NT2/D1 (cell line): ENCODE measurements around the gene CPO.

Experiments
- DNase-seq: peaks from one replicate; pipeline ENCODE4 v3.0.0-alpha.2; 2011; ENCODE audit warnings: low read depth, low spot score
- H3K27me3 ChIP-seq: 2 replicates; pipeline ENCODE4 v1.6.0; 2011; ENCODE audit warnings: mild to moderate bottlenecking; ENCODE audit not compliant: insufficient read length, insufficient read depth
- H3K36me3 ChIP-seq: 2 replicates; pipeline ENCODE4 v1.6.1; 2011; ENCODE audit warnings: mild to moderate bottlenecking, low read length, mixed read lengths; ENCODE audit not compliant: insufficient read depth, insufficient read length
- H3K4me1 ChIP-seq: 2 replicates; pipeline ENCODE4 v1.5.1; 2011; ENCODE audit not compliant: insufficient read depth, insufficient read length
- H3K4me3 ChIP-seq: 2 replicates; pipeline ENCODE4 v1.5.1; 2011; ENCODE audit warnings: low read depth; ENCODE audit not compliant: insufficient read length
- H3K9ac ChIP-seq: 2 replicates; pipeline ENCODE4 v1.6.0; 2011; ENCODE audit warnings: low read depth; ENCODE audit not compliant: insufficient read length
- H3K9me3 ChIP-seq: 2 replicates; pipeline ENCODE4 v1.5.1; 2011; ENCODE audit warnings: mild to moderate bottlenecking, low read length; ENCODE audit not compliant: insufficient read depth
- SUZ12 ChIP-seq: IDR thresholded peaks from 2 replicates; pipeline ENCODE4 v1.6.1; 2011; ENCODE audit not compliant: insufficient read length, insufficient read depth; ENCODE audit errors: extremely low read depth
- YY1 ChIP-seq: IDR thresholded peaks from 2 replicates; pipeline ENCODE4 v1.6.1; 2011; ENCODE audit not compliant: insufficient read length, insufficient read depth
- ZNF274 ChIP-seq: IDR thresholded peaks from 2 replicates; pipeline ENCODE4 v1.6.1; 2011; ENCODE audit warnings: mild to moderate bottlenecking, low read depth, low read length

CPO gene

DNA sequence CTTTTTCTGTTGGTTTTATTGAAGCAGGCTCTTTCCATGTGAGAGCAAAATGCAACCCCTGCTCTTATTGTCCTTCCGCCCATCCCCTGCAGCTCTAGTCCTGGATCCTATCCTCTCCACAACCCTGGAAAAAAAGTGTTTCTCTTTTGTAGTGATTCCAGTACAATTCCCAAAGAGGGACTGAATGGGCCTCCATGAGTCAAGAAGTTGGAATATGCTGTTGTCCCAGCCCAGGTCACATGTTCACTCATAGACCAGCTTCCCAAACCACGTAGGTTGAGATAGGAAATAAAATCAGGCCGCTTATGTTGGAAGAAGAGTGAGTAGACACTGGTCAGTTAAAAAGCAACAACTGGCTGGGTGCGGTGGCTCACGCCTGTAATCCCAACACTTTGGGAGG, 39.4 kb downstream of the CPO start:
- H3K9ac ChIP-seq, result no peak overlapping the region
- H3K9me3 ChIP-seq, result no peaks in the 10 kb centered on the region
- no peak overlapping the region for H3K4me3 ChIP-seq
- no peaks in the 10 kb centered on the region for H3K4me1 ChIP-seq
- no peaks in the 10 kb centered on the region for H3K27me3 ChIP-seq
- no peaks in the 10 kb centered on the region for H3K36me3 ChIP-seq
- no peak for DNase-seq
- TF ChIP-seq YY1 (no peak), SUZ12 (no peak), ZNF274 (no peak)

GRCh38 chr2:206979365-206979764, 40.0 kb downstream of the CPO start:
- Histone ChIP-seq H3K27me3 (no peaks in the 10 kb centered on the region), H3K4me3 (no peak overlapping the region), H3K4me1 (no peaks in the 10 kb centered on the region), H3K9ac (no peak overlapping the region), H3K9me3 (no peaks in the 10 kb centered on the region), H3K36me3 (no peaks in the 10 kb centered on the region)
- DNase-seq, result no peak
- TF ChIP-seq SUZ12, result no peak
- no peak for TF ChIP-seq ZNF274
- TF ChIP-seq YY1, result no peak

DNA sequence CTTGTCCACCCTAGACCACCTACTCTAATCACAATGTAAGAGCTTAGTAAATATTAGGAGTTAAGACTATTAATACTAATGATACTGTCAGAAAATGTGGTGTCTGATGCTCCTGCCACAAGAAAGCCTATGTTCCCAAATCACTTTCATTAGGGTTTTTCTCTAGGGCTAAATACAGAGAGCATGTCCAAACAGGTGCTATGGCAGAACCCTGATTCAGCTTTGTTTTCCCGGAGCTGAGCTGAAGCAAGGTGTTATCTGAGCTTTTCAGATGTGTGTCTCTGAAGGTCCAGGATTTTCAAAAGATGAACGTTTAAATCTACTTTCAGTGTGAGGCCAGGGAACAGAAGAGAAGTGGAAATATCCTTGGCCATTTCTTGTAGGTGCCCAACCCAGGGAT, 40.6 kb downstream of the CPO start:
- DNase-seq, result no peak
- Histone ChIP-seq H3K9me3 (no peaks in the 10 kb centered on the region), H3K9ac (no peak overlapping the region), H3K36me3 (no peaks in the 10 kb centered on the region), H3K4me3 (no peak overlapping the region), H3K4me1 (no peaks in the 10 kb centered on the region), H3K27me3 (no peaks in the 10 kb centered on the region)
- no peak for TF ChIP-seq YY1
- TF ChIP-seq ZNF274, result no peak
- TF ChIP-seq SUZ12, result no peak

GRCh38 chr2:206980413-206980812, 41.1 kb downstream of the CPO start:
- no peak overlapping the region for H3K9ac ChIP-seq
- H3K4me3 ChIP-seq, result no peak overlapping the region
- no peaks in the 10 kb centered on the region for H3K9me3 ChIP-seq
- H3K36me3 ChIP-seq, result no peaks in the 10 kb centered on the region
- no peaks in the 10 kb centered on the region for H3K4me1 ChIP-seq
- TF ChIP-seq ZNF274, result no peak
- no peak for TF ChIP-seq YY1
- no peak for TF ChIP-seq SUZ12
- DNase-seq, result no peak
- H3K27me3 ChIP-seq, result no peaks in the 10 kb centered on the region

GRCh38 chr2:206981086-206981674, 41.9 kb downstream of the CPO start:
- no peaks in the 10 kb centered on the region for H3K27me3 ChIP-seq
- no peak overlapping the region for H3K9ac ChIP-seq
- TF ChIP-seq YY1, result no peak
- no peak for TF ChIP-seq ZNF274
- TF ChIP-seq SUZ12, result no peak
- no peaks in the 10 kb centered on the region for H3K9me3 ChIP-seq
- no peaks in the 10 kb centered on the region for H3K36me3 ChIP-seq
- H3K4me3 ChIP-seq, result no peak overlapping the region
- no peak for DNase-seq
- H3K4me1 ChIP-seq, result no peaks in the 10 kb centered on the region

DNA sequence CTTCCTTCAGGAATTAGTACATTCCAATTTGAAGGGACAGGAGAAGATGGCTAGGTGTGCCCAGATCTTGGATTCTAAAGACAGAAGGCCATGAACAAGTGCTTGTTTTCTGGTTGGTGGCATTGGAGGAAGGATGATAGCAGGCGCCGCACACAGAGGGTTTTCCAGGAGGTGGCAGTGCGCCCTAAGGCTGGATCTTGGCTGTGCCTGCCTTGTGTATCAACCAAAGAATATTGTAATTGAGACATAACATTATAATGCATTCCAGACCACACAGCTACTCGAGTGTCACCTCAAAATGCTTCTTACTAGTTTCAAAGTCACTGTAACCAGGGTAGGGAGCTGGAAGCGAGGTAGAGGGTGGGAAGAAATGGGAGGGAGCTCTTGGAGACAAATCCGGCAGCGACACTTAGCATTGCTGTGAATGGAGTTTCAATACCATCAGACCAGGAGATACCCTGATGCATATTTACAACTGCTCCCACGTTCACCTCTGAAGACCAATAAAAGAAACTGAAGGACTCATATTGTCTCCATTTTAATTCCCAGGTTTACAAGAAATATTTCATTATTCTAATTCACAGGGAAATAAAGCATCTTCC, 42.5 kb downstream of the CPO start:
- peak; percentile 66 for DNase-seq
- no peaks in the 10 kb centered on the region for H3K4me1 ChIP-seq
- no peaks in the 10 kb centered on the region for H3K36me3 ChIP-seq
- H3K4me3 ChIP-seq, result no peak overlapping the region
- no peaks in the 10 kb centered on the region for H3K9me3 ChIP-seq
- no peak overlapping the region for H3K9ac ChIP-seq
- H3K27me3 ChIP-seq, result no peaks in the 10 kb centered on the region
- no peak for TF ChIP-seq SUZ12
- TF ChIP-seq ZNF274, result no peak
- TF ChIP-seq YY1, result no peak

DNA sequence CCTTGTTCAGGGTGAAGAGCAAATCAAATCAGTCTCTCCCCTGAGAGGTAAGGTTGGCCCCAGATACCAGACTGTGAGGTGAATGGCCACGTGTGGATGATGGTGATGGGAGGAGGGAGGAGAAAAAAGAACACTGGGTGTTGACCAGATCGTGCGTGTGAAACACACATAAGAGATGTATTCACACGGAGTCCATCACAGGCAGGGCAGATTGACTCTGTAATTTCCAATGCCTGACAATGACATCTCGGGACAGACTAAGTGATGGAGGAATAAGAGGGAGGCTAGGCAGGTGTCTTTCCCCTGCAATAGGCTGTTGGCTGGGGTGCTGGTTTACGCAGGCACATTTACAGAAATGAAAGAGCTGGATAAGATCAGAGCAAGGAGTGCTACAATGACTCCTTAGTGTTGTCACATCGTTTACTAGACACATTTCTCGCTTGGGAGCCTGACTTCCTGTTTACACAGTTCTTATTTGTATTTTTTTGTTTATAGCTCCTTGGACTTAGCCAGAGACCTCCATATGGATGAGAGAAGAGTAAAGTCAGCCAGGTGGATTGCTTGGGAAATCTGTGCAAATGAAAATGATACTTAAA, 43.1 kb downstream of the CPO start:
- no peaks in the 10 kb centered on the region for H3K36me3 ChIP-seq
- no peak for DNase-seq
- H3K27me3 ChIP-seq, result no peaks in the 10 kb centered on the region

More for the DNA sequence above, 43.1 kb downstream of the CPO start:
- no peak for TF ChIP-seq ZNF274
- no peak for TF ChIP-seq SUZ12
- no peak for TF ChIP-seq YY1
- no peak overlapping the region for H3K9ac ChIP-seq
- H3K4me1 ChIP-seq, result no peaks in the 10 kb centered on the region
- no peak overlapping the region for H3K4me3 ChIP-seq
- no peaks in the 10 kb centered on the region for H3K9me3 ChIP-seq
